SK-MEL-5 (cell line): ENCODE results near the gene OR1L6. TPM values are rescaled to one million over a fixed set of nuclear protein-coding genes. Genes with fewer than 3 reads are reported as not detected.

Experiments
- DNase-seq: peaks from one replicate; pipeline ENCODE4 v3.0.0-alpha.2; 2016; ENCODE audit warnings: low read depth, low spot score
- in situ Hi-C: cut with HindIII; loops from 2 replicates; pipeline ENCODE4 v1.10.0; 2016; ENCODE audit warnings: low sequenced_read_pairs, high pct_unique_total_duplicates, low pct_unique_long_range_greater_than_20kb
- total RNA-seq: library from RNA; depleted of rRNA; stranded (reverse); fragments of >200 nt; shearing (Covaris generic); gene quantifications from 2 replicates; pipeline ENCODE4 v1.2.3, GENCODE V29; 2014; rRNA removed

OR1L6 gene
- total RNA-seq, 1 experiment from 2014 or later: not detected

DNA sequence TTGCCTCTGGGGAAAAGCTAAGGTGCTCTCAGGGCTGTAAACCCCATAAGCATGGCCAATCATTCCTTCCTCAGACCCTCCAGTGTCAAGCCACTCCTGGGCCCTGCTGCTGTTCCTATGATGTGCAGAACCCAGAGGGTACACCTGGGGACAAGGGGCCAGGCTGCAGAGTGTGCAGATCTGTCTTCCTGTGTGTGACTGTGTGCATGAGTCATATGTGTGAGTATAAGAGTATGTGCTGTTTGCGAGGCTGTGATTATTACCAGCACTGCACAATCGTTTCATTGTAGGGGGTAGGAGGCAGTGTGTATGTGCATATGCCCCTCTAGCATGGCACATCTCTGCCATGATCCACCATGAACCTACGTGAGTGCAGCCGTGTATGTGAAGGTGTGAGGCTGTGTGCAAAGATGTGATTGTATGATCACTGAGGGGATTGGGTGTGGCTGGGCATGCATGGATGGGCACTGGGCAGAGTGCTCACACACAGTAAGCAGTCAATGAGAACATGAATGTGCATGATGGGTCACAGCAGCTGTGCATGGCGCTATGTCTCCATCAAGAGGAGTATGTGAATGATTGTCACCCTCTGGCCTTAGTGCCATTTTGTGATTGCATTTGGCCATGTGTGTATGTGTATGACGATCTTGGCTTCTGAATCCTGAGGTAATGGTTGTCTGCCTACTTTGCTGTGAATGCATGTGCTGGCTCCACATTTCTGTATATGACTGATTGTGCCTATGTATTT lies 55.4 kb downstream of the OR1L6 start:
- in situ Hi-C loops: no loop called here

More for the DNA sequence above, 55.4 kb downstream of the OR1L6 start:
- DNase-seq: no peak

Other genes with a start within 250 kb of the OR1L6 start
- not detected in 2 replicates for gene OR1J2, start 231.5 kb upstream of the OR1L6 start, total RNA-seq
- gene OR1J4, start 223.2 kb upstream of the OR1L6 start, total RNA-seq: not detected in 2 replicates
- not detected in 2 replicates for gene OR1N1, start 215.0 kb upstream of the OR1L6 start, total RNA-seq
- gene OR1N2, start 189.2 kb upstream of the OR1L6 start, total RNA-seq: not detected in 2 replicates
- not detected in 2 replicates for gene OR1L8, start 158.9 kb upstream of the OR1L6 start, total RNA-seq
- not detected in 2 replicates for gene OR1Q1, start 127.6 kb upstream of the OR1L6 start, total RNA-seq
- gene OR1B1, start 84.7 kb upstream of the OR1L6 start, total RNA-seq: not detected in 2 replicates
- not detected in 2 replicates for gene OR1L1, start 80.6 kb upstream of the OR1L6 start, total RNA-seq
- gene OR1L3, start 67.2 kb upstream of the OR1L6 start, total RNA-seq: not detected in 2 replicates
- gene OR1L4, start 18.3 kb upstream of the OR1L6 start, total RNA-seq: not detected in 2 replicates
- gene OR5C1, start 46.6 kb downstream of the OR1L6 start, total RNA-seq: not detected in 2 replicates
- gene OR1K1, start 57.8 kb downstream of the OR1L6 start, total RNA-seq: not detected in 2 replicates
- 20.0 and 23.3 TPM in 2 replicates for gene PDCL, start 86.3 kb downstream of the OR1L6 start, total RNA-seq
- 42.9 and 44.7 TPM in 2 replicates for gene RC3H2, start 163.1 kb downstream of the OR1L6 start, total RNA-seq
- 18.1 and 19.0 TPM in 2 replicates for gene ZBTB6, start 171.0 kb downstream of the OR1L6 start, total RNA-seq
- gene ZBTB26, start 189.2 kb downstream of the OR1L6 start, total RNA-seq: 4.6 and 5.0 TPM in 2 replicates
- 18.3 and 27.5 TPM in 2 replicates for gene RABGAP1, start 198.7 kb downstream of the OR1L6 start, total RNA-seq